GM12878 (cell line): ENCODE data around the gene BTBD9. TPM values are rescaled to one million over a fixed set of nuclear protein-coding genes. Genes with fewer than 3 reads are reported as not detected.

Experiments used
- ATAC-seq: fragments of 200-7000 bp; cut with Tn5 transposase; 3 replicates; pipeline ENCODE4 v1.9.1; 2020; ENCODE audit warnings: mild to moderate bottlenecking, moderate library complexity
- BruUV-seq: library from RNA; stranded (reverse); fragments of 400-500 nt; replicated peaks from 2 replicates; lab custom pipeline; 2021; lab: Mats Ljungman, UMichigan
- CTCF ChIA-PET: fragments of 300-600 bp; sonication (Branson Sonifier 250); formaldehyde crosslinking; extraction: SDS; loops from one replicate; lab custom pipeline; 2021; ENCODE audit warnings: inconsistent platforms; lab: Yijun Ruan, JAX
- POLR2A ChIA-PET: fragments of 350-600 bp; formaldehyde crosslinking; extraction: SDS; loops from one replicate; lab custom pipeline; 2021; ENCODE audit warnings: inconsistent platforms; lab: Charles Lee
- RAD21 ChIA-PET: fragments of 300-600 bp; sonication (Branson Sonifier 250); formaldehyde crosslinking; loops from one replicate; lab custom pipeline; 2023; ENCODE audit warnings: antibody characterized with exemption; ENCODE audit not compliant: unreplicated experiment; lab: Charles Lee
- SMC1A ChIA-PET: fragments of 300-600 bp; sonication (Branson Sonifier 250); formaldehyde crosslinking; loops from one replicate; lab custom pipeline; 2023; ENCODE audit not compliant: unreplicated experiment, uncharacterized antibody; lab: Charles Lee
- DNase-seq: peaks from one replicate; pipeline ENCODE4 v3.0.0-alpha.2; 2011; ENCODE audit warnings: low read depth, low spot score
- FAIRE-seq: peaks from 3 replicates; lab custom pipeline; 2011; peaks lifted over from hg19 to GRCh38; lab: Jason Lieb, UNC
- H2AFZ ChIP-seq: 2 replicates; pipeline ENCODE4 v1.6.0; 2011; ENCODE audit warnings: low read depth, low read length, control low read depth; ENCODE audit not compliant: control insufficient read depth
- H3K27ac ChIP-seq: 2 replicates; pipeline ENCODE4 v1.5.1; 2011; ENCODE audit warnings: control low read depth; ENCODE audit not compliant: control insufficient read depth, insufficient read depth
- H3K27me3 ChIP-seq, 2 experiments: replicated peaks in 1 of 2; 2 replicates each; pipeline versions ENCODE4 v1.6.0 to v1.6.1; 2011; ENCODE audit warnings: low read length in 1 of 2; ENCODE audit not compliant: control insufficient read depth in 2 of 2, insufficient read depth in 2 of 2
- H3K36me3 ChIP-seq, 2 experiments: 2 replicates each; pipeline ENCODE4 v1.5.1; 2011; ENCODE audit warnings: low read length in 1 of 2; ENCODE audit not compliant: control insufficient read depth in 2 of 2, insufficient read depth in 2 of 2
- H3K4me1 ChIP-seq: 2 replicates; pipeline ENCODE4 v1.6.1; 2011; ENCODE audit warnings: mild to moderate bottlenecking, low read length, moderate library complexity, mixed read lengths; ENCODE audit not compliant: control insufficient read depth, insufficient read depth
- H3K4me2 ChIP-seq: 2 replicates; pipeline ENCODE4 v1.6.0; 2011; ENCODE audit warnings: control low read depth; ENCODE audit not compliant: control insufficient read depth, insufficient read depth
- H3K4me3 ChIP-seq: fragments of 200-600 bp; sonication (generic); 2 replicates; pipeline ENCODE4 v1.5.1; 2016
- H3K79me2 ChIP-seq: 2 replicates; pipeline ENCODE4 v1.6.0; 2011; ENCODE audit warnings: low read length; ENCODE audit not compliant: control insufficient read depth, insufficient read depth
- H3K9ac ChIP-seq: 2 replicates; pipeline ENCODE4 v1.8.0; 2011; ENCODE audit warnings: low read length, control low read depth, mixed read lengths; ENCODE audit not compliant: control insufficient read depth, insufficient read depth
- H3K9me3 ChIP-seq: replicated peaks from 3 replicates; pipeline ENCODE4 v1.5.1; 2011; ENCODE audit warnings: mild to moderate bottlenecking, low read length; ENCODE audit not compliant: control insufficient read depth, insufficient read depth
- H4K20me1 ChIP-seq: 2 replicates; pipeline ENCODE4 v1.6.0; 2011; ENCODE audit not compliant: control insufficient read depth, insufficient read depth
- HCFC1 ChIP-seq: fragments of 150-350 bp; IDR thresholded peaks from 2 replicates; pipeline ENCODE4 v1.6.1; 2014; ENCODE audit warnings: low read length
- JUND ChIP-seq: IDR thresholded peaks from 2 replicates; pipeline ENCODE4 v1.6.1; 2012; ENCODE audit warnings: low read depth, mild to moderate bottlenecking, low read length, improper control_type of control experiment, moderate library complexity
- KAT2A ChIP-seq: conservative IDR thresholded peaks from 2 replicates; pipeline ENCODE4 v1.6.1; 2011; ENCODE audit warnings: low read depth, low read length; ENCODE audit not compliant: control insufficient read depth
- PML ChIP-seq: IDR thresholded peaks from 2 replicates; pipeline ENCODE4 v1.6.1; 2012; ENCODE audit warnings: low read length, inconsistent platforms
- RELA ChIP-seq: fragments of 450-650 bp; IDR thresholded peaks from 2 replicates; pipeline ENCODE4 v1.8.0; 2014; ENCODE audit warnings: borderline replicate concordance; ENCODE audit not compliant: partially characterized antibody
- RFX5 ChIP-seq: IDR thresholded peaks from 2 replicates; pipeline ENCODE4 v1.6.1; 2011; ENCODE audit warnings: low read depth, low read length, improper control_type of control experiment
- SIN3A ChIP-seq: IDR thresholded peaks from 2 replicates; pipeline ENCODE4 v1.6.1; 2012; ENCODE audit warnings: low read depth, low read length, improper control_type of control experiment
- SRF ChIP-seq, 2 experiments: IDR thresholded peaks; 2 replicates each; pipeline ENCODE4 v1.6.1; 2011; ENCODE audit warnings: low read depth in 2 of 2, low read length in 2 of 2, mild to moderate bottlenecking in 1 of 2, moderate library complexity in 1 of 2
- SUPT20H ChIP-seq: IDR thresholded peaks from 2 replicates; pipeline ENCODE4 v1.6.1; 2011; ENCODE audit warnings: low read depth, mild to moderate bottlenecking, low read length, moderate library complexity, borderline replicate concordance; ENCODE audit not compliant: control insufficient read depth
- ZSCAN29 ChIP-seq: fragments of 450-650 bp; IDR thresholded peaks from 2 replicates; pipeline ENCODE4 v1.6.1; 2017; ENCODE audit warnings: mild to moderate bottlenecking, moderate library complexity
- WGBS: methylation state at CpG from one replicate; pipeline ENCODE4 v1.1.6; 2016; ENCODE audit warnings: low lambda C conversion rate; ENCODE audit not compliant: insufficient replicate concordance, insufficient coverage; ENCODE audit errors: missing lambda C conversion rate; 5-methylcytosine and 5-hydroxymethylcytosine counted together
- in situ Hi-C: fragments of 300-500 bp; cut with MboI; formaldehyde crosslinking; loops from 9 replicates; pipeline ENCODE4 v1.14.3; 2018; ENCODE audit warnings: mixed read lengths
- intact Hi-C: fragments of 100-400 bp; cut with micrococcal nuclease; formaldehyde crosslinking; loops from one replicate; pipeline ENCODE4 v1.14.2; 2022; ENCODE audit not compliant: unreplicated experiment
- polyA plus RNA-seq, 11 experiments: library from polyadenylated mRNA; depleted of rRNA in 4 of 11; unstranded in 6 of 11; stranded (reverse) in 5 of 11; fragments of >200 nt; fragmentation: Nextera tagmentation in 4 of 11; fragmentation: Illumina TruSeq in 1 of 11; extraction: Ambion mirVana in 4 of 11; extraction: Trizol in 1 of 11; gene quantifications; 1 replicate in 1 of 11; 2 replicates in 10 of 11; pipeline versions ENCODE4 v1.2.1 to v1.2.3, GENCODE V29; 2011 to 2016; ENCODE audit warnings: inconsistent platforms in 2 of 11, missing spikeins in 2 of 11, low read depth in 1 of 11
- total RNA-seq, 4 experiments: library from RNA; depleted of rRNA in 3 of 4; stranded (reverse); fragments of >200 nt in 3 of 4; fragmentation: Illumina TruSeq in 1 of 4; extraction: Trizol in 1 of 4; gene quantifications; 2 replicates each; pipeline versions ENCODE4 v1.2.1 to v1.2.3, GENCODE V29; 2013 to 2021
- TF ChIP-seq, protein P1 (sequence below): IDR thresholded peaks from 2 replicates; pipeline ENCODE4 v1.6.1; 2011; ENCODE audit warnings: mild to moderate bottlenecking, low read depth, low read length, moderate library complexity; ENCODE audit not compliant: insufficient replicate concordance
- TF ChIP-seq, protein P2 (sequence below): fragments of 450-650 bp; IDR thresholded peaks from 2 replicates; pipeline ENCODE4 v1.6.1; 2017; ENCODE audit warnings: mild to moderate bottlenecking, low read depth, inconsistent platforms; ENCODE audit not compliant: poor library complexity, severe bottlenecking
- TF ChIP-seq, protein P3 (sequence below): IDR thresholded peaks from 2 replicates; pipeline ENCODE4 v1.6.1; 2012; ENCODE audit warnings: low read length, inconsistent platforms

BTBD9 gene
- total and polyA plus RNA-seq, 10 of the 15 experiments (the other 5 are each of a cell fraction or from before 2014, with no cell fraction given), result 0.22 to 8.6 (median 4.6) TPM

DNA sequence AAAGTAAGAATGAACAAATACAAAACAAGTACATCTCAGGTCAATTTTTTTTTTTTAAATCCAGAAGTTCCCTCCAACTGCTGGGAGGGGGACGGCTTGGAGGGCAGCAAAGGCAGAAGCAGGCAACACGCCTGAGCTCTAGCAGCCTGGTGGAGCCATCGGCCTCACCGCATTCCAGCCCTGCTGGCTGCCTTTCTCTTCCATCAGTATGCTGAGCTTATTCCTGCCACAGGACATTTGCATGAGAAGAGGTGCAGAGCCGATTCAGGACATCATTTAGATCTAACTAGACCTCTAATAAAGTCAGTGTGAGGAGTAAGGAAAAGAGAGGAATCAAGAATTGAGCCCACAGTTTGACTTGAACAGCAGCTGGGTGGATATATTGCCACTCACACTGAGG, 501.4 kb downstream of the BTBD9 start:
- H3K4me2 ChIP-seq, result no peak overlapping the region
- RAD21 ChIA-PET, result no interaction called here
- H3K79me2 ChIP-seq, result no peaks in the 10 kb centered on the region
- peaks cover 3 to 4% of the 10 kb centered on the region in 2 experiments; a peak in 3 of 4 replicates for H3K36me3 ChIP-seq
- ATAC-seq (no peak), DNase-seq (no peak), FAIRE-seq (no peak)
- H3K9ac ChIP-seq, result no peak overlapping the region
- H3K9me3 ChIP-seq, result no peaks in the 10 kb centered on the region
- POLR2A ChIA-PET, result no interaction called here
- no peak overlapping the region for H3K4me3 ChIP-seq
- BruUV-seq, result no TSS peak
- 0 out of 2 replicates have a peak, but pooled peaks cover 4% of the 10 kb centered on the region for H3K4me1 ChIP-seq
- H4K20me1 ChIP-seq, result peaks cover 3% of the 10 kb centered on the region; the same call in 1 of the 2 replicates
- SMC1A ChIA-PET, result no interaction called here
- H2AFZ ChIP-seq, result no peak overlapping the region
- TF ChIP-seq RELA, result no peak
- TF ChIP-seq, protein P1, sequence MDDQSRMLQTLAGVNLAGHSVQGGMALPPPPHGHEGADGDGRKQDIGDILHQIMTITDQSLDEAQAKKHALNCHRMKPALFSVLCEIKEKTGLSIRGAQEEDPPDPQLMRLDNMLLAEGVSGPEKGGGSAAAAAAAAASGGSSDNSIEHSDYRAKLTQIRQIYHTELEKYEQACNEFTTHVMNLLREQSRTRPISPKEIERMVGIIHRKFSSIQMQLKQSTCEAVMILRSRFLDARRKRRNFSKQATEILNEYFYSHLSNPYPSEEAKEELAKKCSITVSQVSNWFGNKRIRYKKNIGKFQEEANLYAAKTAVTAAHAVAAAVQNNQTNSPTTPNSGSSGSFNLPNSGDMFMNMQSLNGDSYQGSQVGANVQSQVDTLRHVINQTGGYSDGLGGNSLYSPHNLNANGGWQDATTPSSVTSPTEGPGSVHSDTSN, result no peak
- TF ChIP-seq PML, result no peak
- TF ChIP-seq SRF (IDR thresholded peaks at IDR 0.05; ENCODE audit: low read depth in 2 of 2, low read length in 2 of 2), result no peak
- TF ChIP-seq SIN3A, result no peak
- TF ChIP-seq JUND, result no peak
- no peak for TF ChIP-seq RFX5
- no peak for TF ChIP-seq HCFC1
- TF ChIP-seq ZSCAN29, result no peak
- TF ChIP-seq, protein P2, sequence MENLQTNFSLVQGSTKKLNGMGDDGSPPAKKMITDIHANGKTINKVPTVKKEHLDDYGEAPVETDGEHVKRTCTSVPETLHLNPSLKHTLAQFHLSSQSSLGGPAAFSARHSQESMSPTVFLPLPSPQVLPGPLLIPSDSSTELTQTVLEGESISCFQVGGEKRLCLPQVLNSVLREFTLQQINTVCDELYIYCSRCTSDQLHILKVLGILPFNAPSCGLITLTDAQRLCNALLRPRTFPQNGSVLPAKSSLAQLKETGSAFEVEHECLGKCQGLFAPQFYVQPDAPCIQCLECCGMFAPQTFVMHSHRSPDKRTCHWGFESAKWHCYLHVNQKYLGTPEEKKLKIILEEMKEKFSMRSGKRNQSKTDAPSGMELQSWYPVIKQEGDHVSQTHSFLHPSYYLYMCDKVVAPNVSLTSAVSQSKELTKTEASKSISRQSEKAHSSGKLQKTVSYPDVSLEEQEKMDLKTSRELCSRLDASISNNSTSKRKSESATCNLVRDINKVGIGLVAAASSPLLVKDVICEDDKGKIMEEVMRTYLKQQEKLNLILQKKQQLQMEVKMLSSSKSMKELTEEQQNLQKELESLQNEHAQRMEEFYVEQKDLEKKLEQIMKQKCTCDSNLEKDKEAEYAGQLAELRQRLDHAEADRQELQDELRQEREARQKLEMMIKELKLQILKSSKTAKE, result no peak
- TF ChIP-seq, protein P3, sequence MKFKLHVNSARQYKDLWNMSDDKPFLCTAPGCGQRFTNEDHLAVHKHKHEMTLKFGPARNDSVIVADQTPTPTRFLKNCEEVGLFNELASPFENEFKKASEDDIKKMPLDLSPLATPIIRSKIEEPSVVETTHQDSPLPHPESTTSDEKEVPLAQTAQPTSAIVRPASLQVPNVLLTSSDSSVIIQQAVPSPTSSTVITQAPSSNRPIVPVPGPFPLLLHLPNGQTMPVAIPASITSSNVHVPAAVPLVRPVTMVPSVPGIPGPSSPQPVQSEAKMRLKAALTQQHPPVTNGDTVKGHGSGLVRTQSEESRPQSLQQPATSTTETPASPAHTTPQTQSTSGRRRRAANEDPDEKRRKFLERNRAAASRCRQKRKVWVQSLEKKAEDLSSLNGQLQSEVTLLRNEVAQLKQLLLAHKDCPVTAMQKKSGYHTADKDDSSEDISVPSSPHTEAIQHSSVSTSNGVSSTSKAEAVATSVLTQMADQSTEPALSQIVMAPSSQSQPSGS, result no peak
- TF ChIP-seq KAT2A, result no peak
- no peak for TF ChIP-seq SUPT20H
- WGBS, result 89% methylated on average over 5 of the region's 5 CpGs
- H3K27me3 ChIP-seq, result no peaks in the 10 kb centered on the region
- in situ Hi-C loops, result no loop called here
- intact Hi-C loops, result no loop called here
- H3K27ac ChIP-seq, result no peak overlapping the region
- CTCF ChIA-PET, result no interaction called here
